ENCODE measurements around the gene FAM98B.
"Not testable (repeated sequence)": the region's sequence is repeated elsewhere in the genome, so short reads cannot be mapped to it uniquely, and the experiment has no call there.

FAM98B gene

GRCh38 chr15:38453971-38454695, at the start of gene FAM98B:
TSS of gene FAM98B (plus strand) at chr15:38454127. CDS start at chr15:38454162, 35 bp downstream.
- peak; percentile 74 for DNase-seq (ENCODE audit: low read depth)

GRCh38 chr15:38406436-38406835, 47.5 kb upstream of the FAM98B start:
- DNase-seq (ENCODE audit: low read depth): no peak

GRCh38 chr15:38408576-38408975, 45.4 kb upstream of the FAM98B start:
- DNase-seq (ENCODE audit: low read depth): no peak

GRCh38 chr15:38411902-38412301, 42.0 kb upstream of the FAM98B start:
- no peak for DNase-seq (ENCODE audit: low read depth)

- no peak for DNase-seq (ENCODE audit: low read depth)
Measured at GRCh38 chr15:38412466-38412865, 41.5 kb upstream of the FAM98B start.

- no peak for DNase-seq (ENCODE audit: low read depth)
Measured at GRCh38 chr15:38414357-38414756, 39.6 kb upstream of the FAM98B start.

GRCh38 chr15:38421069-38421690, 32.7 kb upstream of the FAM98B start:
- DNase-seq (ENCODE audit: low read depth): no peak

- no peak for DNase-seq (ENCODE audit: low read depth)
Measured at GRCh38 chr15:38424101-38424552, 29.8 kb upstream of the FAM98B start.

- DNase-seq (ENCODE audit: low read depth): no peak
Measured at GRCh38 chr15:38425269-38425668, 28.7 kb upstream of the FAM98B start.

GRCh38 chr15:38427380-38427779, 26.5 kb upstream of the FAM98B start:
- DNase-seq (ENCODE audit: low read depth): no peak

GRCh38 chr15:38430106-38430760, 23.7 kb upstream of the FAM98B start:
- no peak for DNase-seq (ENCODE audit: low read depth)

GRCh38 chr15:38436993-38437392, 16.9 kb upstream of the FAM98B start:
- no peak for DNase-seq (ENCODE audit: low read depth)

- DNase-seq (ENCODE audit: low read depth): not testable (repeated sequence)
Measured at GRCh38 chr15:38437603-38438002, 16.3 kb upstream of the FAM98B start.

GRCh38 chr15:38438031-38438986, 15.6 kb upstream of the FAM98B start:
- DNase-seq (ENCODE audit: low read depth): no peak

- peak; percentile 12 for DNase-seq (ENCODE audit: low read depth)
Measured at GRCh38 chr15:38440353-38441129, 13.4 kb upstream of the FAM98B start.

- DNase-seq (ENCODE audit: low read depth): no peak
Measured at GRCh38 chr15:38441130-38441519, 12.8 kb upstream of the FAM98B start.

- no peak for DNase-seq (ENCODE audit: low read depth)
Measured at GRCh38 chr15:38454696-38455090, 766 bp downstream of the FAM98B start.

GRCh38 chr15:38455092-38455491, 1.2 kb downstream of the FAM98B start:
- no peak for DNase-seq (ENCODE audit: low read depth)

- no peak for DNase-seq (ENCODE audit: low read depth)
Measured at GRCh38 chr15:38458646-38459045, 4.7 kb downstream of the FAM98B start.

- no peak for DNase-seq (ENCODE audit: low read depth)
Measured at GRCh38 chr15:38459480-38459879, 5.6 kb downstream of the FAM98B start.

GRCh38 chr15:38460543-38460942, 6.6 kb downstream of the FAM98B start:
- no peak for DNase-seq (ENCODE audit: low read depth)

All from activated T-helper 1 cell treated with Interleukin-2 at 50 U/mL for 16 hours (primary cell).